Activated CD8-positive, alpha-beta T cell treated with anti-CD3 and anti-CD28 coated beads, Interleukin-2, amount 10 ng/mL, durations not matched to agents 7 days and 5 days (primary cell): ENCODE measurements around the gene PTPRM. TPM values are rescaled to one million over a fixed set of nuclear protein-coding genes. Genes with fewer than 3 reads are reported as not detected.

ENCODE experiments used
- ATAC-seq: fragments of 150-1000 bp; cut with Tn5 transposase; one replicate; pipeline ENCODE4 v1.10.0; 2021; ENCODE audit warnings: moderate library complexity
- CTCF ChIA-PET: fragments of 350-600 bp; sonication (Branson Sonifier 250); formaldehyde crosslinking; loops from one replicate; lab custom pipeline; 2021; ENCODE audit warnings: antibody characterized with exemption; lab: Charles Lee
- POLR2A ChIA-PET: fragments of 350-600 bp; sonication (Branson Sonifier 250); formaldehyde crosslinking; loops from one replicate; lab custom pipeline; 2021; ENCODE audit warnings: antibody characterized with exemption; lab: Charles Lee
- DNase-seq: peaks from one replicate; pipeline ENCODE4 v3.0.0-alpha.2; 2020
- H3K27ac Mint-ChIP-seq: one replicate; pipeline ENCODE4 v1.8.0; 2021; ENCODE audit warnings: mild to moderate bottlenecking, mixed read lengths
- H3K27me3 Mint-ChIP-seq: one replicate; pipeline ENCODE4 v1.8.0; 2021; ENCODE audit warnings: low read depth, mixed read lengths
- H3K36me3 Mint-ChIP-seq: one replicate; pipeline ENCODE4 v1.8.0; 2021; ENCODE audit warnings: low read depth, mixed read lengths
- H3K4me1 Mint-ChIP-seq: one replicate; pipeline ENCODE4 v1.8.0; 2021; ENCODE audit warnings: low read depth, mixed read lengths
- H3K4me3 Mint-ChIP-seq: one replicate; pipeline ENCODE4 v1.8.0; 2021; ENCODE audit warnings: mild to moderate bottlenecking, mixed read lengths
- H3K9me3 Mint-ChIP-seq: one replicate; pipeline ENCODE4 v1.8.0; 2022; ENCODE audit warnings: mixed read lengths; ENCODE audit not compliant: insufficient read depth
- total RNA-seq, 2 experiments: library from RNA; stranded (reverse); gene quantifications; one replicate each; pipeline ENCODE4 v1.2.3, GENCODE V29; 2021

The PTPRM gene
- total RNA-seq, 2 experiments from 2014 or later, result 0.76 to 1.0 TPM

- H3K27ac Mint-ChIP-seq, result no peak overlapping the region
- H3K4me3 Mint-ChIP-seq, result no peak overlapping the region
- ATAC-seq (no peak), DNase-seq (no peak)
- H3K27me3 Mint-ChIP-seq, result no peaks in the 10 kb centered on the region
- no peaks in the 10 kb centered on the region for H3K9me3 Mint-ChIP-seq
- H3K4me1 Mint-ChIP-seq, result no peaks in the 10 kb centered on the region
- ChIA-PET POLR2A (no interaction called here), CTCF (no interaction called here)
- no peaks in the 10 kb centered on the region for H3K36me3 Mint-ChIP-seq
These were observed 74.7 kb downstream of the PTPRM start for GRCh38 chr18:7641813-7642212.

DNA sequence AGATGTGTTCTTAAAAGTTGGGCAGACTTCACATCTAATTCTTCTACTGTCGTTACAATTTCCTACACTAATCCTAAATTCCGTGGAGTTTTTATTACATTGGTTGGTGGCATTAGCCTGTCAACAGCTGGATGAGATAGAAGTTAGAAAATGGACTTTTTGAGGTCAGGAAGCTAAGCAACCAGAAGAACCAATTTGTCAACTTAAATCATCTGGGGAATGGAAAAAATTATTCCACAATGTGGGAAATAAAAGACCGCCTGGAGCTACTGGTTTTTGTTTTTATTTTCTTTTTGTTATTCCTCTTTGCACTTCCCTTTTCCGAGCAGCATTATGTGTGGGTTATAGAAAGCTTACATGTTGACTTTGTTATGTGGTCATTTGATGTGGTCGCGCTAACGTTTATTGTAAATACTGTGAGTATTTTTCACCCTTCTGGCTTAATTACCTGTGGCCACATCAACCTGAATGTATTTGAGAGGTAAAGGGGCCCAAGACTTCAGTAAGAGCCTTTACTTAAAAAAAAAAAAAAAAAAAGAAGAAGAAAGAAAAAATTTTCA is 75.3 kb downstream of the PTPRM start:
- POLR2A ChIA-PET, result no interaction called here
- no peak overlapping the region for H3K4me3 Mint-ChIP-seq
- no peak overlapping the region for H3K27ac Mint-ChIP-seq
- CTCF ChIA-PET, result no interaction called here
- ATAC-seq, result no peak
- no peak for DNase-seq
- no peaks in the 10 kb centered on the region for H3K4me1 Mint-ChIP-seq
- no peaks in the 10 kb centered on the region for H3K9me3 Mint-ChIP-seq
- no peaks in the 10 kb centered on the region for H3K36me3 Mint-ChIP-seq
- H3K27me3 Mint-ChIP-seq, result no peaks in the 10 kb centered on the region

- Mint-ChIP-seq H3K27me3 (no peaks in the 10 kb centered on the region), H3K9me3 (no peaks in the 10 kb centered on the region), H3K27ac (no peak overlapping the region), H3K4me3 (no peak overlapping the region), H3K4me1 (no peaks in the 10 kb centered on the region), H3K36me3 (no peaks in the 10 kb centered on the region)
- ATAC-seq (no peak), DNase-seq (no peak)
- ChIA-PET POLR2A (no interaction called here), CTCF (no interaction called here)
These were observed 78.6 kb downstream of the PTPRM start for GRCh38 chr18:7645756-7646155.

DNA sequence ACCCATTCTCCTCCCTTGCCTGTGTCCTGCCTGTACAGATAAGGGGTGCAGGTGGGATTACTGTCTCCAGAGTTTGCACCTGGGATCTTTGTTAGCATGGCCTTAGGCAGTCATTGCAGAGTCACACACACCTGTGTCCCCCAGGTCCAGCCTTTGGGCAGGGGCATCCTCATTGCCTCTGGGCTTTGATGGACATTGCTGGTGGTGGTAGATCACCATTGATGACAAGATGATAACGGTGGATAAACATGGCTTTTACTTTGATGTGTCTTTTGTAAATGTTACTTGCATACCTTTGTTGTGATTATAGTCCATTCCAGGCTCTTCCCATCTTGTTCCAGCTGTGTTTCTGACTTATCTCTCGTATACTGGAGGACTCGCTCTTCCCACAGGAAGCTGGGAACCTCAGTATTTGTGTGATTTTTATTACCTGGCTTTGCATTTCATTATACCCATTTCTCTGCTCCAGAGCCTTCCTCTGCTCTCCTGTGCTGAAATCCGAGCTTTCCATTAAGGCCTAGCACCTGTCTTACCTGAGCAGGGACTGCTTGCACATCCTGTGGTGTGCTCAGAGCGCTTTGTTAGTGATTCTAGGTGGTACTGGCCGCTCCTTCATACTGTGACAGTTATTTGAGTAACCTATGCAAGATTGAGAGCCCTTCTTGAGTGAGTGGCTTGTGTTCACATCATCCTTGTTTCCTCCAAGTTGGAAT is 79.2 kb downstream of the PTPRM start:
- H3K4me1 Mint-ChIP-seq, result no peaks in the 10 kb centered on the region
- ATAC-seq, result no peak
- no peaks in the 10 kb centered on the region for H3K36me3 Mint-ChIP-seq
- no peak overlapping the region for H3K4me3 Mint-ChIP-seq
- ChIA-PET POLR2A (interaction anchor here (0.8 kb wide), 1 partner anchor 1195 kb away, joined by 3 read pairs; no protein-coding TSS in a partner anchor), CTCF (no interaction called here)
- DNase-seq, result no peak
- no peaks in the 10 kb centered on the region for H3K27me3 Mint-ChIP-seq
- H3K9me3 Mint-ChIP-seq, result no peaks in the 10 kb centered on the region
- no peak overlapping the region for H3K27ac Mint-ChIP-seq

- no peaks in the 10 kb centered on the region for H3K9me3 Mint-ChIP-seq
- ATAC-seq (no peak), DNase-seq (no peak)
- no peaks in the 10 kb centered on the region for H3K36me3 Mint-ChIP-seq
- POLR2A ChIA-PET, result interaction anchor here (0.8 kb wide), 1 partner anchor 1194 kb away, joined by 3 read pairs; no protein-coding TSS in a partner anchor
- H3K27ac Mint-ChIP-seq, result no peak overlapping the region
- H3K4me3 Mint-ChIP-seq, result no peak overlapping the region
- CTCF ChIA-PET, result no interaction called here
- no peaks in the 10 kb centered on the region for H3K27me3 Mint-ChIP-seq
- no peaks in the 10 kb centered on the region for H3K4me1 Mint-ChIP-seq
These were observed 80.4 kb downstream of the PTPRM start for GRCh38 chr18:7647500-7647899.

- ATAC-seq, result no peak
- Mint-ChIP-seq H3K4me3 (no peak overlapping the region), H3K27me3 (no peaks in the 10 kb centered on the region), H3K27ac (no peak overlapping the region), H3K36me3 (no peaks in the 10 kb centered on the region), H3K4me1 (no peaks in the 10 kb centered on the region), H3K9me3 (peaks cover 3% of the 10 kb centered on the region)
- CTCF ChIA-PET, result no interaction called here
- no peak for DNase-seq
- POLR2A ChIA-PET, result no interaction called here
These were observed 89.9 kb downstream of the PTPRM start for GRCh38 chr18:7657050-7657449.

DNA sequence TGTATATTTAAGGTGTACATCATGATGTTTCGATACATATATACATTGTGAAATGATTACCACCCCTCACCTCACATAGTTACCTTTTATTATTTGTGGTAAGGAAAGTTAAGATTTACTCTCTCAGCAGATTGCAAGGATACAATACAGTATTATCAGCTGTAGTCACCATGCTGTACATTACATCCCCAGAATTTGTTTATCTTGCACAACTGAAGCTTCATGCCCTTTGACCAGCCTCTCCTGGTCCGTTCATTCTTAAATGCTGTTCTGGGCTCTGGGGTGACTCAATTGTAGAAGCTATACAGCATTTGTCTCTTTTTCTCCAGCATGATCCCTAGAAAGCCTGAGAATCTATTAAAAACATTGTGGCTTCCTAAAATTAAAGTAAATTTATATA is 90.8 kb downstream of the PTPRM start:
- Mint-ChIP-seq H3K27ac (no peak overlapping the region), H3K4me3 (no peak overlapping the region), H3K4me1 (no peaks in the 10 kb centered on the region), H3K9me3 (no peaks in the 10 kb centered on the region), H3K36me3 (no peaks in the 10 kb centered on the region), H3K27me3 (no peaks in the 10 kb centered on the region)
- ATAC-seq (no peak), DNase-seq (no peak)
- CTCF ChIA-PET, result no interaction called here
- POLR2A ChIA-PET, result no interaction called here

- H3K4me1 Mint-ChIP-seq, result no peaks in the 10 kb centered on the region
- H3K27me3 Mint-ChIP-seq, result no peaks in the 10 kb centered on the region
- H3K9me3 Mint-ChIP-seq, result no peaks in the 10 kb centered on the region
- H3K27ac Mint-ChIP-seq, result no peak overlapping the region
- ChIA-PET CTCF (no interaction called here), POLR2A (no interaction called here)
- DNase-seq (no peak), ATAC-seq (no peak)
- H3K36me3 Mint-ChIP-seq, result no peaks in the 10 kb centered on the region
- no peak overlapping the region for H3K4me3 Mint-ChIP-seq
These were observed 91.6 kb downstream of the PTPRM start for GRCh38 chr18:7658701-7659100.

DNA sequence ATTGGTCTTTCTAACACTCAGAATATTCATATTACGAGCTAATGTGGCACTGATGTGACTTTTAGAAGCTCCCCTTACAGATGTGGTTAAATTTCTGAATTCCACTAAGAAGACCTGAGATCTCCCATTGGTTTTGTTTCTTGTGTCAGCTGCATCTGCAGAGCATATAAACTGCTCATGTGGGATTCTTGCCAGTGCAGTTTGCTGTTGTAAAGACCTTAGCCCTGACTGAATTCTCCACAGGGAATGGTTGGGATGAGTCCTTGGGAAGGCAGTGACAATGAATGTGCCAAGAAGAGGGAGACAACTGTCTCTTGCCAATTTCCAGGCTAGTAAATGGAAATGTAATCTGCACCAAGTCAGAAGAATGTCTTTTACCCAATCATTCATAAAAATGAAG is 94.1 kb downstream of the PTPRM start:
- CTCF ChIA-PET, result no interaction called here
- DNase-seq (no peak), ATAC-seq (no peak)
- no peak overlapping the region for H3K27ac Mint-ChIP-seq
- no peaks in the 10 kb centered on the region for H3K4me1 Mint-ChIP-seq
- H3K36me3 Mint-ChIP-seq, result no peaks in the 10 kb centered on the region
- no peaks in the 10 kb centered on the region for H3K9me3 Mint-ChIP-seq
- H3K4me3 Mint-ChIP-seq, result no peak overlapping the region
- no peaks in the 10 kb centered on the region for H3K27me3 Mint-ChIP-seq
- POLR2A ChIA-PET, result no interaction called here

DNA sequence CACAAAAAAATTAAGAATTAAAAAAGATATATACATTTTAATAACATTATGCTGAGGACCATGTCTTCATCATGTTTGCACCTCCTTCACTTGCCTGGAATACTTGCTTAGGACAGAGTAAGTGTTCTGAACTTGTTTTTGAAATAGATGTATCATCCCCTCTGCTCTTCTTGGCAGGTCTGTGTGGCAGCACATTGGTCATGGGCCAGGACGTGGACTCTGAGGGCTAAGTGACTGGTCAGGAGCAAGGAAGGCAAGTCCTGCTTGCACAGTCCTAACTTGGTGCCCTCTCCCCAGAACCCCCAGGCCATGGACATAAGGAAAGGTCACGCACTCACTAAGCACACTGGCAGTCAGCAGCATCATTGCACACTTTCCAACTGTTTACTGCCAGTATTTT is 95.8 kb downstream of the PTPRM start:
- H3K27me3 Mint-ChIP-seq, result no peaks in the 10 kb centered on the region
- CTCF ChIA-PET, result no interaction called here
- POLR2A ChIA-PET, result no interaction called here
- H3K9me3 Mint-ChIP-seq, result no peaks in the 10 kb centered on the region
- no peak for DNase-seq
- no peaks in the 10 kb centered on the region for H3K4me1 Mint-ChIP-seq
- no peak overlapping the region for H3K27ac Mint-ChIP-seq
- H3K4me3 Mint-ChIP-seq, result no peak overlapping the region
- no peaks in the 10 kb centered on the region for H3K36me3 Mint-ChIP-seq
- no peak for ATAC-seq

DNA sequence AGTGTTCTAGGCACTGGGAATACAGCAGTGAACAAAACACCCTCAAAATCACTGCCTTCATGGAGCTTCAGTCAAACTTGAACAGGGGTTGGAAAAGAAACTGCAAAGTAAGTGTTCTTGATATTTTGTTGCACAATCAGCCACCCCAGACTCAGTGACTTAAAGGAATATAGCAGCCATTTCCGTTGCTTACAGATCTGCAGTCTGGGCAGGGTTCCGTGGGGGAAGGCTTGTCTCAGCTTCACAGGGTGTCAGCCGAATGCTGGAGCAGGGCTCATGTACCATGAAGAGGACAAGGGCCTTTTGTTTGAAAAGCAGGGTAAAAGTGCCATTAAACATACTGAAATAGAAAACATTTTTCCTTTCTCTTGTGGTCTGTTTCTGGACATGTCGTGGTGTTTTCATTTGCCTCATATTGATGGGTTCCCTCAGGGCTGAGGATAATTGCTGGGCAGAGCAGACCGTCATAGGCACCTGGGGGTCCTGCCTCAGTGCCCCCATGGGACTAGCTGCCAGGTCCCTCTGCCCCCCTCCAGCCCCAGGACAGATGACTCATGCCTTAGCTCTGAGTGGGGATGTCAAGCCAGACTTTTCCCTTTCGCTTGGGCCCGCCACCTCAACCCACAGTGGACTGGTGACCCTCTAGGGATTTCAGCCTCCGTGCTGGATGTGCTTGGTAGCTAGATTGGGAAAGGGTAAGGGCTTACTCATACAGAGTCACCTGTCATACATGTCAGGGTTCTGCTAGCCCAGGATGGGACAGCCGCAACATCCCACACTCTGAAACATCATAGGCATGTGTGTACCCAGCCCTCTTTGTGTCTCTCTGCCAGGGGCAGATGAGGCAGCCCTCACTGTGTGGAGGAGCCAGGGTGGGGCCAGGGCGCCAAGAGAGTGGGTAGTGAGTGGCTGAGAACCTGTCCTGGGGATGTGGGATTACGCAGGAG is 96.5 kb downstream of the PTPRM start:
- ATAC-seq (no peak), DNase-seq (no peak)
- ChIA-PET CTCF (no interaction called here), POLR2A (no interaction called here)
- H3K27ac Mint-ChIP-seq, result no peak overlapping the region
- no peak overlapping the region for H3K4me3 Mint-ChIP-seq
- no peaks in the 10 kb centered on the region for H3K27me3 Mint-ChIP-seq
- H3K4me1 Mint-ChIP-seq, result no peaks in the 10 kb centered on the region
- H3K9me3 Mint-ChIP-seq, result no peaks in the 10 kb centered on the region
- H3K36me3 Mint-ChIP-seq, result no peaks in the 10 kb centered on the region

DNA sequence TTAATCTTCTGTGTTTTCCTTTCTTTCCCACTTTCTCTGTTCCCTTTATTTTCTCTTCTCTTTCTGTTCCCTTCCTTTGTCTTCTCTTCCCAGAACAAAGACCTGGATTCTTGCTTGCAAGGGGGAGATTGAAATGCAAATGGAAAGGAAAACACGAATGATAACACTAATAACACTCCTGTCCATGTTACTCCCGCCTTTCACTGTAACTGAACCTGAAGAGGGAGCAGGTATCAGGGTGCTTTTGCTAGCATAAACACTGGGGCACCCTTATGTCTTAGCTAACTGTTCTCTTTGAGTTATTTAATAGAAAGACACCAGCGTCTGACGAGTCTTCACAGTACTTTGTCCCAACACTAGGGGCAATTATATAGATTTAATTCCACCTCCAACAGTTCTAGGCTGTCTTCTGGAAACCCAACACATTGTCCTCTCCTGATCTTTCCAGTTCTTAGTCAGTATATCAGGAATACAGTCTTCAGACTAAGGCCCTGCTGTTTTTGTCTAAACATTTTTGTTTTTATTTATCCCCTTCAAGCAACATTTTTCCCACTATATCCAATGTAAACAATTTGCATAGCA is 99.2 kb downstream of the PTPRM start:
- no peak overlapping the region for H3K27ac Mint-ChIP-seq
- no peaks in the 10 kb centered on the region for H3K36me3 Mint-ChIP-seq
- H3K4me1 Mint-ChIP-seq, result no peaks in the 10 kb centered on the region
- no peak for DNase-seq
- ChIA-PET POLR2A (no interaction called here), CTCF (no interaction called here)
- no peaks in the 10 kb centered on the region for H3K9me3 Mint-ChIP-seq
- ATAC-seq, result no peak
- no peaks in the 10 kb centered on the region for H3K27me3 Mint-ChIP-seq
- H3K4me3 Mint-ChIP-seq, result no peak overlapping the region
